Head of caudate nucleus (tissue), 42 donors: ENCODE measurements around the gene ESF1.
"Not testable (repeated sequence)": the region's sequence is repeated elsewhere in the genome, so short reads cannot be mapped to it uniquely, and the experiment has no call there.

Experiments
- DNase-seq, 42 donors: peaks; one replicate each; pipeline versions ENCODE4 v3.0.0 to v3.0.0-alpha.2; 2020 to 2021; ENCODE audit warnings: mixed read lengths in 7 of 42
- intact Hi-C: fragments of 100-400 bp; cut with DNase I; formaldehyde crosslinking; loops from one replicate; pipeline ENCODE4 v1.15.0; 2022

The ESF1 gene

DNA sequence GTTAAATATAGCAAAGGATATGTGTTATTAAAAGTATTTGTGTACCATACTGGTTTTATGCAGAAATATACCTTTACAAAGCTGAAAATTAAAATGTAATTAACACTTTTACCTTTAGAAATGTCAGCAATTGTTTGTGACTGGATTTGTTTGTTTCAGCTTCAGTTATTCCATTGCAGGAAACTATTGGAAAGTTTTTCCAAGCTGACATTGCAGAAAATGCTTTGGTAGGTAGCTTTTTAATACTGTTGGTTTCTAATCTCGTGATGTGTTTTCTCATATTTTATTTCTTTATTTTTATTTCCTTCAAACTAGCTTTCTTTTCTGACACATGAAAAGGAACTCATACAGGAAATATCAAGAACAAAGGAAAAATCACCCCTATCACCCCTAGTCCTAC, 8.3 kb upstream of the ESF1 start:
- intact Hi-C loops = no loop called here

DNA sequence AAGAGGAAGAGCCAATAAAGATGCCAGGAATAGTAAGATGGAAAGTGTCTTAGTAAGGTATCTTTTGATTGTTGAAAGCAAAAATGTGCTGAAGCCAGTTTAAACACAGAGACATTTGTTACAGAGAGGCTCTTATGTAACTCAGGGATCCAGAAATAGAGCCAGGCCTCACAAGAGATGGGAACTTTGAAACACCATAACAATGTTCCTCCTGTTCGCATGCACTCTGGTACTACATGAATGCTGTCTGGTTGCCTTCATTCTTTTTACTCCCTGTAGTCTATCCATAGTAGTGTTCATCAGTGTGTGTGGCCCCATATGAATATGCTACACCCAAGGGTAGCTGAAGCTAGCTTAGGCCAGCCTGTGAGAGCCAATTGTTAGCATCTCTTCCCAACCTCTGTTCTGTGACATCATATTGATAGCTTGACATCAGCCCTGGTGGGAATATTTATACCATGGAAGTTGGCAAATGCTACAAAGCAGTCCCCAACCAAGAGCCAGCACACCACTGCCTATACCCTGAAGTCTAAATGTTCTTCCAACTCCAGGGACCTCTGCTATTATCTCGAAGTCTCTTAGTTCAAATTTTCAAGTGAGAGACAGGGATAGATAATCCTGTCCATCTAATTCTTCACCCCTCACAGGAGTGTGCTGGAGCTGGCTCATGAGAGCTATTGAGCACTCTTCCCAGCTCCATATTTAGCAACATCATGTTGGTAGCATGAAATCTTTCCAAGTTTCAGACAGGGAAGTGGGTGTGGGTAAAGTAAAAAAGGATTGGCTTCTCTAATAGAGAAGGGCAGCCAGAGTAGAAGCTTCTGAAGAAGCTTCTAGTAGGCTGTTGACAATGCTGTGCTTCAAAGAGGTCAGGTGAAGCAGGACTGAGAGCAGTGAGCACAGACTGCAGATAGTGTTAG, 7.1 kb upstream of the ESF1 start:
- intact Hi-C loops = no loop called here
- DNase-seq = peak in 8 of 42 donors; percentile 28 to 56 (median 34)

More for the DNA sequence above, 8.3 kb upstream of the ESF1 start:
- no peak for DNase-seq

DNA sequence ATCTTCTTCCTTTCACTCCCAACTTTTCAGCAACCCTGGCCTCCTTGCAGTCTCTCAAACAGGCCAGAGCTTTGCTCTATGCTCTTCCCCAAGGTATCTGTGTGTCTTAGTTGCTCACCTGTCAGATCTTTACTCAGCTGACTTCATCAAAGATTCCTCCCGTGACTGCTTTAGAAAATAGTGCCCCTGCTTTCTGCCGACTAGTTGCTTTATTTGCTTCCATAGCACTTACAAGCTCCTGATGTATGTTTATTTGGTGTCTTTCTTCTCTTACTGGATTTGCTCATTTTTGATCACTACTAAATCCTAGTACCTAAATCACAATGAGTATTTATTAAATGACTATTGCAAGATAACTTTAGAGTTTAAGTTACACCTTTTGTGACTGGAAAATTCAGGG, 6.0 kb upstream of the ESF1 start:
- intact Hi-C loops = no loop called here
- no peak for DNase-seq

DNA sequence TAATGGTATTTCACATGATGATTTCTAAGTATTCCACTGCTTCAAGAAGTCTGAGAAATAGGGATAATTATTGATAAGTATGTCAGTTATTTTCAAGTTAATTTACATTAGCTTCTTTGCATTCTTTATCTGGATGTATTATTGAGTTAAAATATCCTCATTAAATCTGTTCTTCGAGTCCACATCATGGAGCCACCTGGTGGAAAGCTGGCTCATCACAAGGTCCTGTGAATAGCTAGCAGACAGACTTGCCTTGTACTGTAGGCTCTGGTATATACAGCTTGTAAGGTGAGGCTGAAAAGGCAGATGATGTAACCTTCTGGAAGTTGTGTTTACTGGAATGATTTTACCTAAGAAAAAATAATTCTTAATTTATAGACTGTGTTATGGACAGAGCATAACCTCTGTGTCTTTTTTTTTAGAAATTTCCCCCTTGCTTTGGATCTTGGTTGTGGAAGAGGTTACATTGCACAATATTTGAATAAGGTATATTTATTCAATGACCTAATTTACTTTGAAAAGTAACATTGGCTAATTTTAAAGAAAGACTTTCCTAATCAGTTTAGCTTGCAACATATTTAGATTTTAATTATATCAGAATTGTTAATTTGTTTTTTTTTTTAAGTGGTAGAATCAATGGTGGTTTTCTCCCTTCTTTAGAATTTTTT, 3.6 kb upstream of the ESF1 start:
- intact Hi-C loops = no loop called here
- DNase-seq = peak in 40 of 42 donors; percentile 15 to 81 (median 48)

DNA sequence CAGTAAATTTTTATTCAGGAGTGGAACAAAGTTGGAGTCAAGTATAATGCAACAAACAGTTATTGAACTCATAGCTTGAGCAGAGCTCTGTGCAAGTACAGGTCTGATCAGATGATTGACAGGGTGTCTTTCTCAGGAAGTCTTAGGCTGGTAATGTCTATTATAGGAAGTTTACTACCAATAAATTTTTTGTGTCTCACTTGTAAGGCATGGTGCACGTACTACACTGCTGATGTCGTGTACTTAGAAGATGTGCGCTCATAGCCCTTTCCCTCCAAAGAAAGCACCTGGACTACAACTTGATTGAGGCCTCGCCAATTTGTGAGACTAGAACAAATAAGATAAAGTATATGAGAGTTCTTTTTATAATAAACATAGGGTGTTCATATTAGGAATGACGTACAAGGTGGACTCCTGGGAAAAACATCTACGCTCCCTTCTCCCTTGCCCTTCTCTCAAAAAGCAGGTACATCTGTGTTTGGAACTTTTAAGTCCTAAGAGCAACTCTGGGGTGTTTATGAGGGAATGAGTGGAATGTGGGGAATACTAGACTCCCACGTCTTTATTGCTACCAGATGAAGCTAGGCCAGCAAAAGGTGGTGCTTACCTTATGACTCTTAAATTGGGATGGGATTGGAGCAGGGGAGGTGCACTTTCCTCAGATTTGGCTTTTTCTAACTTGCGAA, 1.6 kb upstream of the ESF1 start:
- intact Hi-C loops = no loop called here
- DNase-seq = no peak

DNA sequence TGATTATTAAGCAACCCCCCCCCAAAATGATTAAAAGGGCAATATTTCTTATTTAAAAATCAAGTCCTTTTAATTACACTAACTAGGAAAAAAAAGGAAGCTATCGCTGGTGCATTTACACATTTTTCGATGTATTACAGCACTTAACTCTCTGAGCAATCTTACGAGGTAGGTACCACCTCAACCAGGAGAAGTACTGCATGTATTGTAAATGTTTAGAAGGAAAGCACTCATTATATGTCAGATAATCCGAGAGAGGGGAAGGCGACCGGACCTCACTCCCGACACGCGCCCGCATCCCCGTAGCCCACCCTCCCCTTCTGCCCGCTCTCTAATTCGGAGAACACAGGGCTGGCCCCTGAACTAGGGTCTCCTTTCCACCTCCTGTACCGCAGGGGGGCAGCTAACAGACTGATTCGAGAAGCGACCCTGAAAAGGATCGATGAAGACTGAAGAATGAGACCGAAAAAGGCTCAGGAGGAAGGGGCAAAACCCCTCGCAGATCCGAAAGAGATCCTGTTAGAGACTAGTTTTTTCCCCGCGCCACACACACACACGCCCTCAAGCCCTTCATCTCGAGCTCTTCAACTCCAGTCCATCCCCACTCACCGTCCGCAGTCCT, 337 bp downstream of the ESF1 start:
- intact Hi-C loops = no loop called here
- DNase-seq = peak in 7 of 42 donors; percentile 4 to 45 (median 18)

DNA sequence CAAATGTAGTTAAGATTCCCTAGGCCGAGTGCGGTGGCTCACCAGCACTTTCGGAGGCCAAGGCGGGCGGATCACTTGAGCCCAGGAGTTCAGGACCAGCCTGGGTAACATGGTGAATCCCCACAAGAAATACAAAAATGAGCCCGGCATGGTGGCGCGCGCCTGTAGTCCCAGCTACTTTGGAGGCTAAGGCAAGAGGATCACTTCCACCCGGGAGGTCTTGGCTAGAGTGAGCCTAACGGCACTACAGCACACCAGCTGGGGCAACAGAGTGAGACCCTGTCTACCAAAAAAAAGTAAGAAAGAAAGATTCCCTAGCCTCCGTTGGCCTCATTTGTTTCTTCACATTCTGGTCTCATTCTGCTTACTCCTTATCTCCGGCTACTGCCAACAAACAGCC, 1.2 kb downstream of the ESF1 start:
- intact Hi-C loops = no loop called here
- no peak for DNase-seq

DNA sequence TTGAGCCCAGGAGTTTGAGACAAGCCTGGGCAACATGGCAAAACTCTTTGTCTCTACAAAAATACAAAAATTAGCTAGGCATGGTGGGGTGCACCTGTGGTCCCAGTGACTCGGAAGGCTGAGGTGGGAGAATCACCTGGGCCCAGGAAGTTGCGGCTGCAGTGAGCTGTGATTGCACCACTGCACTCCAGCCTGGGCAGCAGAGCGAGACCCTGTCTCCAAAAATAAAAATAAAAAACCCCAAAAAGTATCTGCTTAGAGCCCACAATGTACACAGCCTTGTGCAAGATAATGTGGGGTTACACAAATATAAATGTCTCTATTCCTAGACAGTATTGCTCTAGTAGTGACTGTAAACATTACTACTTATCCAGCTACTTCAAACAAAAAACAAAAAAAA, 5.9 kb downstream of the ESF1 start:
- intact Hi-C loops = no loop called here
- DNase-seq = no peak

DNA sequence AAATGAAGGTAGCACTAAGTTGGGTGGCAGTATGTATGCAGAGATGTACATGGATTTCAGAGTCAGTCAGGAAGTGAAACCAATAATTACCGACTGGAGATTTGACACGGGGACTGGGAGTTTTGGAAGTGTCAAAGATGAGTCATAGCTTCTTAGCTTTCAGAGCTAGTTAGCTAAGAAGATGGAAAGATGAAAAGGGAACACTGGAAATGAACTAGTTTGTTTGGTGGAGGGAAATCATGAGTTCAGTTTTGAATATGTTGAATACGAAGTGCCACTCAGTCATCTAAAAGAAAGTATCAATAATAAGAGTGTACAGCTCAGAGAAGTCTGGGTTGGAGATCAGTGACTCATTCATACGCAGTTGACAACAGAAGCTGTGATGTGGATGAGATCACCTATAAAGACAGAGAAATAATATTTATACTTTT, 7.5 kb downstream of the ESF1 start:
- DNase-seq = peak in 1 of 42 donors; percentile 15
- intact Hi-C loops = no loop called here

DNA sequence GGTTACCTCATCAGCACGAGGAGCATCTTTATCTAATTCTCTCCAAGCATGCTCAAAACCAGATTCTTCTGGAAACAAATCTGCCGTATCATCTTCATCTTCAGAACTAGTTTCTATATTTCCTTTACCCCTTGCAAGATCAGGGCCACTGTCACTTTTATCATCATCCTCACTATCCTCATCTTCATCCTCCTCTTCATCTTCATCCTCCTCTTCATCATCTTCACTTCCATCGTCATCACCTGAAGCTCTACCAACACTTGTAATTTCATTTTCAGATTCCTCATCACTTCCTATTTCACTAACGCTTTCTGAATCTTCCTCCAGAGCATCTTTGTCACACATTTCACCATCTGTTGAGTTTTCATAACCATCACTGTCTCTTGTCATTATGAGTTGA, 8.9 kb downstream of the ESF1 start:
- no peak for DNase-seq

DNA sequence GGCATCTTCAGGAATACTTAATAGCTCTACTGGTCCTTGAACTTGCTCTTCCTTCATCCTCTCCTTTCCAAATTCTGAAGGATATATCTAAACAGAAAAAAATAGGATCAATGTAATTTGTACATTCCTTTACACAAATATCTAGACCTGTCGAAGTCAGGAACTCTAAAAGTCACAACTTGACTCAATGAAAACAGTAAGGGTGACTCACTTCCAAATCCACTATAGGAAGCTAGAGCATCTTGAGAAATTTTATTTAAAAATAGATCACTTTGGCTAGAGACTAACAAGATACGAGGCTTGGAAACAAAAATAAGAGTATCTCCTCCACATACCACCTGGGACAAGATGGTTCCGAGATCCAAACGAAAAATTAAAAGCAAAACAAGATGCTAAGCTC, 12.2 kb downstream of the ESF1 start:
- DNase-seq = no peak
- intact Hi-C loops = no loop called here

More for the DNA sequence above, 8.9 kb downstream of the ESF1 start:
- intact Hi-C loops = no loop called here

DNA sequence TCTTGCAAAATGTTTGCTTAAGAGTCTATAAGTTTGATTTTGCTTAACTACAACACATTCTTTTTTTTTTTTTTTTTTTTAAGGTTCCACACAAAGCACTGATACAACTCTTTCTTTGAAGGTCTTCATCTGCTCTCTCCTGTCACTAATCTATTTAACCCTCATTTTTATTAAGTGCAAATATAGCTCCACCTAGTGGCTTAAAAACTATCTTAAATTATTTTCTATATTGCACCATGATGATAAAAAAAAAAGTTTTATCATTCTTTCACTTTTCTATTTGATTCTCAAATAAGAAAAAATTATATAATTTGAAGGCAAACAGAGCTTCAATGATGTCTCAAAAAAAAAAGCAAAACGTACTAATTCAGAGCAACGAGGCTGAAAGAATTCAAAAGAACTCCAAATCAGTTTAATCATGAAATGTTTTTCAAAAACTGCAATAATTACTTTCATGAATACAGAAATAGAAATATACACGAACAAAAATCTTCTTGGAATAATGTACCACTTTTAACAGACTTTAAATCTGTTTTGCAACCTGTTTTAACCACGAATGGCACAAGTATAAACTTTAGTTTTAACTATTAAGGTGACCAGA, 12.8 kb downstream of the ESF1 start:
- intact Hi-C loops = no loop called here
- no peak for DNase-seq

DNA sequence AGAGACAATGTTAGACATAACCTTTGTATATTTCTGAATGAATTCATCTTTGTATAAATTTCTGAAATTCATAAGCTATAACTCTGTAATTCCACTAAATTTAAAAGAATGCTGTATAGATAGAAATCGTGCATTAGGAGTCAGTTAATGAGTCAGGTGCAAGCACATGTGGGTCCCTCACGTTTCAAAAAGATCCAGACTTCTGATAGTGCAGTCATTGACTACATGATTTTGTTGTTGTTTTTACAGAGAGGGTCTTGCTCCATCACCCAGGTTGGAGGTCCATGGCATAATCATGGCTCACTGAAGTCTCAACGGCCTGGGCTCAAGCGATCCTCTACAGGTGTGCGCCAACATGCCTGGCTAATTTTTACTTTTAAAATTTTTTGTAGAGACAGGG, 14.6 kb downstream of the ESF1 start:
- no peak for DNase-seq
- intact Hi-C loops = no loop called here

DNA sequence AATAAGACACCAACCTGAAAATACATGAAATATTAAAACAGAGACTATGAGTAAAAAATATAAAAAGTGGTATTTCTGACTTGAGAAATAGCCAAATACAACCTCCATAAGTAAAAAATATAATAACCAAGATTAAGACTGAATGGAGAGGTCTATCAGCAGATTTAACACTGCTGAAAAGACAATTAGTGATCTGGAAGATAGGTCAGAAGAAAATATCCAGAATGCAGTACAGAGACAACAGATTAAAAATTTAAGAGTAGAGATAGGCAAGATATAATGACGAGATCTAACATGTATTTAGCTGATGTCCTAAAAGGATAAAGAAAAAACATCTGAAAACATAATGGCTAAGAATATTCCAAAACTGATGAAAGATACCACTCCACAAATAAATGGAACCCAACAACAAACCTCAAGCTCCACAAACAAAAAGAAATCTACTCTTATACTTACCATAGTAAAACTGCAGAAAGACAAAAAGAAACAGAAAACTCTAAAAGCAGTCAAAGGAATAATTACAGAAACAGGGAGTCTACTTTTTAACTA, 18.8 kb downstream of the ESF1 start:
- intact Hi-C loops = no loop called here
- DNase-seq = no peak

DNA sequence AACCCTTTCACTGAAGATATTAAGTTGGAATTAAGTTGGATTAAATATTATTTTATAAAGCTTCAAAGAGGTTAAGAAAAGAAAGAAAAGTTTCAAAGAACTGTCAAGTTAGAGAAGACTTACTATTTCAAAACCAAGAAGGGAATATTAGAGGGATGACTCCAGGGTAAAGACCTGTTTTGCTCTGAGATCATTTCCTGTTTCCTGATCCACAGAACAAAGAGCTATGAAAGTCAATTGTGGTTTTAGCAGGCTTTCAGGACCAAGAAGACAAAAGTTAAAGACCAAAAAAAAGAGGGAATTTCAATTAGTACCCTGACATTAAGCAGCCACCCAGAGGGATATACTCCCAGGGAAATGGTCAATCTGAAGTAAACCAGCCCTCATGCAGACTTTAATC, 19.4 kb downstream of the ESF1 start:
- intact Hi-C loops = no loop called here
- DNase-seq = no peak

DNA sequence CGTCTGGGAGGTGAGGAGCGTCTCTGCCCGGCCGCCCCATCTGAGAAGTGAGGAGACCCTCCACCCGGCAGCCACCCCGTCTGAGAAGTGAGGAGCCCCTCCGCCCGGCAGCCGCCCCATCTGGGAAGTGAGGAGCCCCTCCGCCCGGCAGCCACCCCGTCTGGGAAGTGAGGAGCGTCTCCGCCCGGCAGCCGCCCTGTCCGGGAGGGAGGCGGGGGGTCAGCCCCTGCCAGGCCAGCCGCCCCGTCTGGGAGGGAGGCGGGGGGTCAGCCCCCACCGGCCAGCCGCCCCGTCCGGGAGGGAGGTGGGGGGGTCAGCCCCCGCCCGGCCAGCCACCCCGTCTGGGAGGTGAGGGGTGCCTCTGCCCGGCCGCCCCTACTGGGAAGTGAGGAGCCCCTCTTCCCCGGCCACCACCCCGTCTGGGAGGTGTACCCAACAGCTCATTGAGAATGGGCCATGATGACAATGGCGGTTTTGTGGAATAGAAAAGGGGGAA, 24.2 kb downstream of the ESF1 start:
- intact Hi-C loops, DNase-seq: not testable (repeated sequence)

DNA sequence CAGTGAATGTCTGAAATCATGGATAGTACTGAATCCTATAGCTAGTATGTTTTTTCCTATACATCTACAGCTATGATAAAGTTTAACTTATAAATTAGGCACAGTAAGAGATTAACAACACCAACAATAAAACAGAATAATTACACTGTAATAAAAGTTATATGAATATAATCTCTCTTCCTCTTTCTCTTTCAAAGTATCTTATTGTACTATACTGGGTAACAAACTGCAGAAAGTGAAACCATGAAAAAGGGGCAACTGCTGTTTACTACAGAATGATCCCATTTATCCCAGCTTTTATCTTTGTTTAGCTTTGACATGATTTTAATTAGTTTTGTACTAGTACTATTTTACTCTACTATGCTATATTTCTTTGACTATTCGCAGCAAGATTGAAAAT, 25.8 kb downstream of the ESF1 start:
- DNase-seq = no peak
- intact Hi-C loops = no loop called here

DNA sequence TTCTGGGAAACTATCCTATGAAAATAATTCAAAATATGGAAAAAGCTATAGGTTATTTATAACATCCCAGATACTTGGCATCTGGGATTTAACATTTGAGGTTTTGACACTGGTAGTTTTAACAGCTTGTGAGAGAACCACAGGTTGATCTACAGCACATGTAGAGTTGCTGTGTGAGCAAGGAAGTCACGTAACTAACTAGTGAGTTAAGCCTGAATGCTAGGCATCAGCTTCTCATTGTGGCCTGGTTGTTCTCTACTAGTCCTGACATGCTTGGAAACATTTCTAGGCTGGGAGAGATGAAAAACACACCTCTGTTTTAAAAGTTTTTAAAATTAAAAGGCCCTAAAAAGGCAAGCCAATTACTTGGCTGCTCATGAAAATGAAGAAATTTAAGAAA, 28.2 kb downstream of the ESF1 start:
- intact Hi-C loops = no loop called here

DNA sequence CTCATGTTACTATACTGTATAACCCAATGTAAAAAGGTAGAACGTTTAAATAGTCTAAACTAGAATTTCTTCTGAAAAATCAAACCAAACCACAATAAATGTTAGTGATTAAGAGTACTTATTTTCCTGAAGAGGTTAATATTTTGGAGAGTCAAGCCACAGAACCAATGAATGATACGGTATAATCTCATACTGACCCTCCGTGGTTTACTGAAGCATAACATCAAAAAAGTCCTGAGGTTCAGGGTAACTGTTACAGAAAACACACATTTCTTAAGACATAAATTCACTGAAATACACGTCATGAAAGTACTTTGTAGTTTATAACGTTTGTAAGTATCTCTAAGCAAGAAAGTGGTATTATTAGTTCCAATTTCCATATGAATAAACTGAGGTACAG, 28.9 kb downstream of the ESF1 start:
- intact Hi-C loops = no loop called here
- no peak for DNase-seq

More for the DNA sequence above, 28.2 kb downstream of the ESF1 start:
- DNase-seq = no peak
